Ascending aorta (tissue), 2 donors: ENCODE data around the gene MYMK. TPM values are rescaled to one million over a fixed set of nuclear protein-coding genes. Genes with fewer than 3 reads are reported as not detected.

ENCODE experiments used
- DNase-seq, 2 donors: peaks; one replicate each; pipeline ENCODE4 v3.0.0-alpha.2; 2019; ENCODE audit warnings: low spot score in 2 of 2
- H3K27ac ChIP-seq, 2 donors: fragments of 200-600 bp; sonication (generic); one replicate each; pipeline ENCODE4 v1.5.1; 2016 to 2017; ENCODE audit warnings: mild to moderate bottlenecking in 1 of 2
- H3K27me3 ChIP-seq: fragments of 200-600 bp; sonication (generic); one replicate; pipeline ENCODE4 v1.5.1; 2017
- H3K36me3 ChIP-seq, 2 donors: fragments of 200-600 bp; sonication (generic); one replicate each; pipeline ENCODE4 v1.5.1; 2016
- H3K4me1 ChIP-seq, 2 donors: fragments of 200-600 bp; sonication (generic); one replicate each; pipeline ENCODE4 v1.5.1; 2016 to 2017; ENCODE audit warnings: mild to moderate bottlenecking in 1 of 2
- H3K4me3 ChIP-seq, 2 donors: fragments of 200-600 bp; sonication (generic); one replicate each; pipeline ENCODE4 v1.5.1; 2016 to 2017; ENCODE audit warnings: mild to moderate bottlenecking in 1 of 2
- H3K9me3 ChIP-seq, 2 donors: fragments of 200-600 bp; sonication (generic); one replicate each; pipeline ENCODE4 v1.5.1; 2016
- intact Hi-C: fragments of 100-400 bp; cut with DNase I; formaldehyde crosslinking; loops from one replicate; pipeline ENCODE4 v1.15.1; 2023
- total RNA-seq: library from RNA; depleted of rRNA; stranded (reverse); fragments of >200 nt; gene quantifications from one replicate; pipeline ENCODE4 v1.1.0, GENCODE V29; 2016
- TF ChIP-seq, protein P1 (sequence below), 3 experiments: fragments of 200-600 bp in 2 of 3; fragments of 450-650 bp in 1 of 3; sonication (generic) in 2 of 3; IDR thresholded peaks; one replicate each; pipeline ENCODE4 v1.5.1; 2016 to 2019; ENCODE audit warnings: antibody characterized with exemption in 3 of 3, mild to moderate bottlenecking in 1 of 3, moderate library complexity in 1 of 3

The MYMK gene
- total RNA-seq, 1 donor from 2014 or later: not detected

- TF ChIP-seq, protein P1, sequence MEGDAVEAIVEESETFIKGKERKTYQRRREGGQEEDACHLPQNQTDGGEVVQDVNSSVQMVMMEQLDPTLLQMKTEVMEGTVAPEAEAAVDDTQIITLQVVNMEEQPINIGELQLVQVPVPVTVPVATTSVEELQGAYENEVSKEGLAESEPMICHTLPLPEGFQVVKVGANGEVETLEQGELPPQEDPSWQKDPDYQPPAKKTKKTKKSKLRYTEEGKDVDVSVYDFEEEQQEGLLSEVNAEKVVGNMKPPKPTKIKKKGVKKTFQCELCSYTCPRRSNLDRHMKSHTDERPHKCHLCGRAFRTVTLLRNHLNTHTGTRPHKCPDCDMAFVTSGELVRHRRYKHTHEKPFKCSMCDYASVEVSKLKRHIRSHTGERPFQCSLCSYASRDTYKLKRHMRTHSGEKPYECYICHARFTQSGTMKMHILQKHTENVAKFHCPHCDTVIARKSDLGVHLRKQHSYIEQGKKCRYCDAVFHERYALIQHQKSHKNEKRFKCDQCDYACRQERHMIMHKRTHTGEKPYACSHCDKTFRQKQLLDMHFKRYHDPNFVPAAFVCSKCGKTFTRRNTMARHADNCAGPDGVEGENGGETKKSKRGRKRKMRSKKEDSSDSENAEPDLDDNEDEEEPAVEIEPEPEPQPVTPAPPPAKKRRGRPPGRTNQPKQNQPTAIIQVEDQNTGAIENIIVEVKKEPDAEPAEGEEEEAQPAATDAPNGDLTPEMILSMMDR (IDR thresholded peaks at IDR 0.05): no peak
- Histone ChIP-seq H3K27ac (no peak overlapping the region), H3K9me3 (no peaks in the 10 kb centered on the region), H3K4me1 (peaks cover 4 to 20% of the 10 kb centered on the region in 2 donors), H3K27me3 (no peaks in the 10 kb centered on the region), H3K36me3 (no peaks in the 10 kb centered on the region), H3K4me3 (no peak overlapping the region)
- intact Hi-C loops: no loop called here
- no peak for DNase-seq
Measured at GRCh38 chr9:133511607-133512006, 13.2 kb downstream of the MYMK start.

GRCh38 chr9:133510926-133511505 lies 13.7 kb downstream of the MYMK start:
- Histone ChIP-seq H3K27ac (no peak overlapping the region), H3K9me3 (no peaks in the 10 kb centered on the region), H3K4me3 (no peak overlapping the region), H3K36me3 (no peaks in the 10 kb centered on the region), H3K4me1 (peaks cover 4 to 23% of the 10 kb centered on the region in 2 donors), H3K27me3 (no peaks in the 10 kb centered on the region)
- TF ChIP-seq, protein P1 (IDR thresholded peaks at IDR 0.05): no peak
- intact Hi-C loops: no loop called here
- no peak for DNase-seq

DNA sequence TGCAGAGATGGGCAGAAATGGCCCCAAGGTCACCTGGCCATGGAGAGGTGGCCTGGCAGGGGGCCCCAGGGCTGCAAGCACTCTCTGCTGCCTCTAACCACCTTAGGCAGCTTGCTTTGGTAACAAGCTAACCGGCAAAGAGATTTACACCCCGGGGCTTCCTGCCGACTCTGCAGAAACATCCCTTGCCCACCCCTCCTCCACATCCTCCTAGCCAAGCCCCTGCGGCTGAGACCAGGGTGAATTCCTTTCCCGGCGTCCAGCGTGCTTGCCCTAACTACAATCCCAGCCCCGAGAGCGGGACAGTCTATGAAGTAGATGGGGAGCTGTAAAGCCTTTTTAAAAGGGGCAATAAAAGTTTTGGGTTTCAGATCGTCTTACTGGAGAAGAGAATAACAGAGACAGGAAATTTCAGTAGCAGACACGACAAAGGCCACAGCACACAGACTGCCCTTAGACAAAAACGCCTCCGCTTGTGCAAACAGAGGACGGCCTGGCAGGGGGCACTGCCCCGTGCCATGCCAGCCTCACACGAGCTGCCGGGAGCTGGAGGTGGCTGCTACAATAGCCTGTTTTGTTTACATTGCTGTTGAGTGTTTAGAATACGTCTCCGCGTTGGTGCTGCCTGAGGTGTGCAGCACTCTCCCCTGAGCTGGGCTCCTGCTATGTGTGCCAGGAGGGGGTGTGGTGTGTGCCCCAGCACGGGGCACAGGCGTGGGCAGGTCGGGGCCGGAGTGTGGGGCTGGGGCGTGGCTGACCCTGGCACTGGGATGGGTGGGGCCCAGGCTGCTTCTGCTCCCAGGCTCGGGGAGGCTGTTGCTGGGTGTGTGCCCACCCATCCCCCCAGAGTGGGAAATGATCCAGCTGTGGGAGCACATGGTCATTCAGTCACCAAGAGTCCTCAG lies 15.3 kb downstream of the MYMK start:
- Histone ChIP-seq H3K27me3 (no peaks in the 10 kb centered on the region), H3K4me3 (no peak overlapping the region), H3K4me1 (peaks cover under 1 to 26% of the 10 kb centered on the region in 2 donors), H3K9me3 (no peaks in the 10 kb centered on the region), H3K27ac (no peak overlapping the region), H3K36me3 (no peaks in the 10 kb centered on the region)
- intact Hi-C loops: no loop called here
- DNase-seq: no peak
- TF ChIP-seq, protein P1 (IDR thresholded peaks at IDR 0.05): no peak

GRCh38 chr9:133508046-133508445 lies 16.7 kb downstream of the MYMK start:
- peaks cover 0 to 17% of the 10 kb centered on the region in 2 donors for H3K4me1 ChIP-seq
- no peak overlapping the region for H3K27ac ChIP-seq
- TF ChIP-seq, protein P1 (IDR thresholded peaks at IDR 0.05): no peak
- no peaks in the 10 kb centered on the region for H3K36me3 ChIP-seq
- H3K27me3 ChIP-seq: no peaks in the 10 kb centered on the region
- H3K4me3 ChIP-seq: no peak overlapping the region
- intact Hi-C loops: no loop called here
- DNase-seq: no peak
- H3K9me3 ChIP-seq: peaks cover 0 to 2% of the 10 kb centered on the region in 2 donors

- H3K9me3 ChIP-seq: peaks cover 1 to 8% of the 10 kb centered on the region in 2 donors
- intact Hi-C loops: no loop called here
- DNase-seq: no peak
- no peaks in the 10 kb centered on the region for H3K36me3 ChIP-seq
- no peaks in the 10 kb centered on the region for H3K27me3 ChIP-seq
- H3K4me1 ChIP-seq: peaks cover 0 to 17% of the 10 kb centered on the region in 2 donors
- H3K27ac ChIP-seq: peak overlapping the region in 1 of 2 donors; percentile 15
- TF ChIP-seq, protein P1 (IDR thresholded peaks at IDR 0.05): no peak
- H3K4me3 ChIP-seq: no peak overlapping the region
Measured at GRCh38 chr9:133507246-133507965, 17.4 kb downstream of the MYMK start.
